C1 segment of cervical spinal cord (tissue), 14 donors: ENCODE data around the gene MED27.
"Not testable (repeated sequence)": the region's sequence is repeated elsewhere in the genome, so short reads cannot be mapped to it uniquely, and the experiment has no call there.

ENCODE experiments used
- DNase-seq, 14 donors: peaks; one replicate each; lab custom pipeline; 2025; lab: John Stamatoyannopoulos, UW

MED27 gene

DNA sequence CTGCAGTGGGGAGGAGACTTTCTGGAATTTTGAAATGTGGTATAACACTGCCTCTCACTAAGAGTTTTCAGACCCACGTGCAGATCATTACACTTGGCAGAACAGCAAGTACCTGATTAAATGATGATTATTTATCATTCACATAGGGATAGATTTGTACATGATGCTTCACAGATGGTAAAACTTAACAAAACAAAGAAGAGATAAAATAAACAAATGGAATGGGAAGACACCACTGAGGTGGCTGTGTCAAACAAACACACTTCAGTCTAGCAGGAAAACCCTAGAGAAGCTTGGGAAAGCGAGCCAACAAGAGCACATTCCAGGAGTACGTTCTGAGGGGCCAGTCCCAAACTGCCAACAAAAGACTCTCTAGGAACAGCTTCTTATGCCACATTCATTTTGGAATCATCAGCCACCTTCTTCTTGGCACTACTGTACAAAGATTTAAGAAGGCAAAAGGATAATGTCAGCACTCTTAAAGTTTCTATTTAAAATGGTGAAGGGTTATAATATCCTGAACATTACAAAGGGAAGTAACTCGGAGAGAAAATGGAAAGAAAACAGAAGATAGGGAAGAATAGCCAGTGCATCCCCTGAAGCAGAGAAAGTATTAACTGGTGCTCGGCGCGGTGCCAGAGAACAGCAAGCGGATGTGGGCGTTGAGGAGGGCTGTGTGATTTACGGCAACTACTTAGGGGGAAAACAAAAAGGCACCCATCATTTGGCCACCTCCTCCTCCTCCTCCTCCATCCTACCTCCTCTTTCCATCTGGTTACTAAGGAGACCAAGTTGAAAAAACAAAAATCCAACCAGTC is 1.6 kb downstream of the MED27 start:
- DNase-seq = peak in 1 of 14 donors; percentile 58

DNA sequence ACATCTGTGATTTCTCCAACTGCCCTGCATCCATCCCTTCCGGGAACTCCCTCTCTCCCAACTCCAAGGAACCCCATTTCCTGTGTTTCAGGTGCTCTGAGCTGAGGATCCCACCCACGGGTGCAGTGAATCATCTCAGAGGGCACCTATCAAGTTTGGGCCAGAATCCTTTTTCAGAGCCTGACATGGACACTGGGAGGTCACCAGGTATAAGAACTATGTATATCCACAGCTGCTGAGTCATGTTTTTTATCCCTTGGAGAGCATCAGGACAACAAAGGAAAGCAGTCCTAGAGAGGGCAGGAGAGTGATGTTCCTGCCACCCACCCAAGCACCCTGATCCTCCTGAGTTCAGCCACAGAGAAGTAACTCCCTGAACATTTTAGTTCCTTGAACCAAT is 3.8 kb downstream of the MED27 start:
- no peak for DNase-seq

DNA sequence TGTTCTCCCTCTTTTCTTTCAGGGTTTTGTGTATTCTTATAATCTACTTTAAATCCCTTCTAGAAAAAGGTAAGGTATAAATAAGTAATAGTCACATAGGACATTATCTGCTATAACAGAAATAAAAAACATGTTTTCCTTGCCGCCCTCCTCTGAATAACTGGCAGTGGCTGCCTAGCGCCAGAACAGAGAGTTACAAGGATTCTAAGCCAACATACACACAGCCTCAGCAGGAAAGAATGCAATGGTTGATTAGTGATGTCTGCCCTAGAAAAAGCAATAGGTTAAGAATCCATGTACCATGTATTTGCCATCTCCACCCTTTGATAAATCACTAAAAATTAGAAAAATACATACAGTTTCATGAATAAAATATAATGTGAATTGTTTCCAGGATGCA is 4.9 kb downstream of the MED27 start:
- DNase-seq = no peak

DNA sequence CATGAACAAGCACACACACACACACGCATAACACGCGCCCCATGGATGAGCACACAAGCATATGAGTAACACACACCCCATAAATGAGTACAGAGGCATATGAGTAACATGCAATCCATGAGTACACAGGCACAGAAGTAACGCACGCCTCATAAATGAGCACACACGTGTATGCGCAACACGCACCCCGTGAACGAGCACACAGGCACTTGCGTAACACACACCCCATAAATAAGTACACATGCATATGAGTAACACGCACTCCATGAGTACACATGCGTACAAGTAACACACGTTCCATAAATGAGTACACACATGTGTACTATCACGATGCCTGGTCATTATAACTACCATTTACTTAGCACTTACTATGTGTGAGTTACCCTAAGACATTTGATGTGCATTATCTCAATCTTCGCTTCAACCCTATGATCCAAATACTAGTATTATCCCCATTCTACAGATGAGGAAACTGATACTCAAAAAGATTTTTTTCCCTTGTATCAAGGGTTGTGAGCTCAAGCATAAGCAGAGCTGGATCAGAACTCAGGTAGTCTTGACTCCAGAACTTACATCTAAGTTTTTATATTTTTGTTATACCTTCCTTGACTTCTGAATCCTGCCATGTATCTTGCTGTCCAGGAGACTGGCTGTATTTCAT is 7.7 kb downstream of the MED27 start:
- no peak for DNase-seq

DNA sequence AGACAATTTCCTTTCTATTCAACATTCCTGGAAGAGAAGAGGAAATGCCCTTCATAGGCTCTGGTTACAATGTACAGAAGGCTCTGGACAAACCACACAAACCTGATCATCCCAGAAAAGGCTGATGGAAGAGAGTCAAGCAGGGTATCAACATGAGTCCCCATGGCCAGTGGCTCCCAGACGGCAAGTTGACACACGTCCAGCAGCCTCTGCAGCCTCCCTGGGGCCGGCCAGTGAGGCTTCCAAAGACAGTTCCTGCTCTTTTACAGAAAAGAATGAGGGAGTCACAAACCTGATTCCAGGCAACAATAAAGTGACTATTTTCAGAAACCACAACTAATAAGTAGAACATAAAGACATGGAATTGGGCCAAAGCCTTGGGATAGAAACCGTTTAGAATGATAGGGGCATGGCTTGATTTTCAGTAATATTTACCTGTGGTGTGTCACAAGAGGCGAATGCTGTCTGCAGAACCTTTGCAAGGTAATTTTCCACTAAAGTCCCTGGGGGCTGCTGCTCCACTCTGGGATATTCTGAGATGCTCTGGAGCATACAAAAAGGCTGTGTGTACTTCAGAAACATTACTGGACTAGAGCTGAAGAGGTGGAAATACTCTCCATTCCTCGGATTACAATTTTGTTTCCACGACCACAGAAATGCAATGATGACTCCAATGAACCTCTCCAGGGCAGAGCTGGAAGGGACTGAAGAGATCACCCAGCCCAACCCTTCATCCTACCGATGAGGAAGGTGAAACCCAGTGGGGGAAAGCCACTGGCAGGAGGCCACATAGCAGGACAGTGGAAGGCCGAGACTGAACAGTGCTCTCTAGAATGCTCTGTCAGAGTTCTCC is 10.4 kb downstream of the MED27 start:
- peak in 2 of 14 donors; percentile 21 to 35 for DNase-seq

DNA sequence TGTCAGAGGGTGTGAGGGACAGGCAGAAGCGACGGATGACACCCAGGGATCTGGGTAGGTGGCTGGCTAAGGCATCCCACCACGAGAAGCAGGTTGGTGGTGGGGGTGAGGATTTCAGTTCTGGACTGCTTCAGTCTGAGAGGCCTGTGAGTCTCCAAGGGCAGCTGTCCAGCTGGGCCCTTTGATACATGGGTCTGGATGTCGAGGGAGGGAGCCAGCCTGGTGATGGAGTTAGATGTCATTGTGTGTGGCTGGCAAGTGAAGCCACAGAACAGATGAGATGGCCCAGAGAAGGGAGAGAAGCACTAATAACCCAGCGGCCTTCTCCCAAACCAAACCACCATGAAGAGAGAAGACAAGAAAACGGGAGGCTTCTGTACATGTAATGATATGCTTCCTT is 11.1 kb downstream of the MED27 start:
- DNase-seq = peak in 12 of 14 donors; percentile 11 to 76 (median 48)

DNA sequence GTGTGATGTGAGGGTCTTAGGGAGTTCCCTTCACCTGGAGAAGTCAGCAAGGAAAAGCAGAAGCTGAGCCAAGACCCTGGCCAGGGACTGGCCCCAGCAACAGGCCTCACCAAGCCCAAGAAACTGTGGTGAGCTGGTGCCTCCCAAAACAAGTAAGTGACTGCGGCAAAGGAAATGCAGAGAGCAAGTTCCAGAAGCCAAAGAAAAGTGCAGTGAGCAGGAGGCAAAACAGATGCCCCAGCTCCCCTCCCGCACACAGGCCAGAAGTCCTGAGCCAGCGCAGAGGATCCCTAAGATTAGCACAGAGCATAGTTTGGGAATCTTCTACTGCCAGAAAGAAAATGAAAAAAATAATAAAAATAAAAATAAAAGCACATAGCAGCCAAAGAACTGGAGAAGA is 13.2 kb downstream of the MED27 start:
- DNase-seq = no peak

DNA sequence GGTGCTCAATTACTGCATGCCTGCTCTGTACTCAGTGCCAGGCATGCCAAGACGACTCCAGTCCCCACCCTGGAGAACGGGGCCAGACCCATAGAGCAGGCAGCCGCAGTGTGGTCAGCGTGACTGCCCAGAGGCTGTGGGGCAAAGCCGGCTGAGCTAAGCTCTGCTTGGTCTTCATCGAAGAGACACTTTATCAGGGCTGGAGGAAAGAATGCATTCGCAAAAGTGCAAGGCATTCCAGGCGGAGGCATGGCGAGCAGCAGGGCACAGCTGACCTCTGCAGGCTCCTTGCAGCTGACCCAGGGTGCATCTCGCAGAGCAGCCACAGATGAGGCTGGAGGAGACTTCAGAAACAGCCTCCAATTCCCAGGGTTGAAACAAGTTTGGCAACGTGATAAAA is 13.6 kb downstream of the MED27 start:
- no peak for DNase-seq

DNA sequence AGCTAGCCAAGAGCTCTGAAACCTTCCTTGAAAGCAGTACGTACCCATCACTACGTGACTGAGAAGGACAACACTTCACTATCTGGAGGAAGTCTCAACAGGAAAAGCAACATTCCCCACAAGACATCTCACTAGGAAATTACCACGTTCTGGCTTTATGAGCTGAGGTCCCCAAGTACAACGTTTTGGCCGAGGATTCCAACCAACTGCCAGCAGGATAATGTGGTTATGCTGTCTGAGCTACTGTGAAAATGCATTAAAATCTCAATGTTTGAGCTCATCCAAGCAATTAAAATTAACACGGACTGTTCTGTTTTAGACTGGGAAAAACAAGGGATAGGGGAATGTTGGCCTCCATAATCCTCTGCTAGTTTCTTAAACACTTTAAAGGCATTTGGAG is 16.4 kb downstream of the MED27 start:
- DNase-seq = no peak

DNA sequence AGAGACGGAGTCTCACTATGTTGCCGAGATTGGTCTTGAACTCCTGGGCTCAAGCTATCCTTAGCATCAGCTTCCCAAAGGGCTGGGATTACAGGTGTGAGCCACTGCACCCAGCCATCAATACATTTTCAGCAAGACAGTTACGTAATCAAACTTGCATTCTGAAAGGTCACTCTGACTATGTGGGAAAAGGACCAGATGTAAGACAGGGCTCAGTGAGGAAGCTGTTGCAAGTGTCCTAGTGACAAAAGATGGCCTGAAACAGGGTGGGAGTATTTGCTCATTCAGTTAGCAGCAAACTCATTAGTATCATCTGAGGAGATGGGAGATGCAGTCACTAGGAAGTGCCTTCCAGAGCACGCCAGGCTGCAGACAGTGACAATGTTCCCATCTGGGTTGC is 16.9 kb downstream of the MED27 start:
- DNase-seq = no peak

DNA sequence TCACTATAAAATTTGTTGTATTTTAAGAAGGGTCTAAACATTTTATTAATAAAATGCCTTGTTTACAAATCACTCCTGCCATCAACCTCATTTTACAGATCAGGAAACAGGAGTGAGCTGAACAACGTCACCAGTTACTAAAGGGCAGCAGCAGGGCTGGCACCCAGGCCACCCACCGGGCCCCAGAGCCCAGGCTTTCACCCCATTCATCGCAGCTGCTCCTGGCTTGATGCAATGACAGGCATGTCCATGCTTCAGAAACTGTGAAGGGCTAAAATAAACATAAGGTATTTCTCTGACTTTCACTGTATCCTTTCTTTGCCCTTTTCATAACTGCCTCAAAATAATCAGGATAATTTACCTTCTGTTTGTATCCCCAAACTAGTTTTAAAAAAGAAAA is 18.1 kb downstream of the MED27 start:
- no peak for DNase-seq

DNA sequence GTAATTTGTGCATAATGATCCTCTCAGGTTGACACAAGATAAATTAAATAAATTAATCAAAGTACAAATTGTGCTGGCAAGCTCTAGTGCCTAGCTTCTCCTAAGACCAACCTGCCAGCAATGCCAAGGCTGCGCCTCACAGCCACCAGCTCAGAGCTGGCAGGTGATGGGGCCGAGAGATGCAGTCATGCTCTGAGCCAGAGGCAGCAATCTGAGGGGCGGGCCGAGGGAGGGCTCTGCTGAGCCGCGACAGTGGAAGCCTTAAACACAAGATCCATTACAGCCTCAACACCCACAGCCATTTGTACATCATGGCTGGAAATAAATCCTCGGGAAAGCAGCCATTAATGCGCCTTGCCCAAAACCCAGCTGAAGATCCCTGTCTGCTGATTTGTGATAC is 20.3 kb downstream of the MED27 start:
- peak in 2 of 14 donors; percentile 7 to 17 for DNase-seq

DNA sequence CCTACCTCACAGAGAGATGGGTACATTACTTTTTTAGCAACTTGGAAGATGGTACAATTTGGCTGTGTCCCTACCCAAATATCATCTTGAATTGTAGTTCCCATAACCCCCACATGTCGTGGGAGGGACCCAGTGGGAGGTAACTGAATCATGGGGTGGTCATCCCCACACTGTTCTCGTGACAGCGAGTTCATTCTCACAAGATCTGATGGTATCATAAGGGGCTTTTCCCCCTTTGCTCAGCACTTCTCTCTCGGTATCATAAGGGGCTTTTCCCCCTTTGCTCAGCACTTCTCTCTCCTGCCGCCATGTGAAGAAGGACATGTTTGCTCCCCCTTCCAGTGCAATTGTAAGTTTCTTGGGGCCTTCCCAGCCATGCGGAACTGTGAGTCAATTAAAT is 21.4 kb downstream of the MED27 start:
- not testable (repeated sequence) for DNase-seq

DNA sequence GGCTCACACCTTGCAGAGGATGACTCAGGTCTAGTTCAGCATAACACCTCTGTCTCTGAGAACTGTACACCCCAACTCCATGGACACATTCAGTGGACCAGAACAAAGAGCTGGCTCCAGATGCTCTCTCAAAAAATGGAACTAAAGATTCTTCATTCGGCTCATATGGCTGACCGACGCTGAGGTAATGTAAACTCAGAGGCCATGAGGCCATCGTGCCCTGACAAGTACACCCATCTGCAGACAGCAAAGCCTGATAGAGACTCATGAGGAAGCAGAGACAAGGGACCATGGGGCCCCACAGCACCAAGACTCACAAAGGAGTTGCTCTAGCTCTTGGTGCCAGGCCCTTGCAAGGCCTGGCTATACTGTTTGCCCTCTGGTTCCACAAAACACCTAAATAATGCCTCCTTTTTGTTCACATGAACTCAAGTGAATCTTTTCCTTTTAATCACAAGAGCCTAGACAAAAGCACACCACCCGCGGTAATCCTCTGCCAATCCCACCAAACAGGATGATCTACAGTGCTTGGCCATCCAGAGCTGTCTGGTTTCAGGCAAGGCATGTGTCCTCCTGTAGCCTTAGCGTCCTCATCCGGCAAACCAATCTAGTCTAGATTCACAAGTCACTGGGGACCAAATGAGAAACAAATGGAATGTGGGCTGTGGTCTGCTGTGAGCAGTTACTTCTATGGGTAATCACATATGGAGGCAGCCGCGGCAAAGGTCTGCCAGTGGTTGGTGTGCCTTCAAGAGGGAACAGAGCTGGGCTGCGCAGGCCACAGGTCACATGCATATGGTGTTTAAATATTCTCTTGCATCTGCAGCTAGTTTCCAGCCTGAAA is 22.7 kb downstream of the MED27 start:
- no peak for DNase-seq

DNA sequence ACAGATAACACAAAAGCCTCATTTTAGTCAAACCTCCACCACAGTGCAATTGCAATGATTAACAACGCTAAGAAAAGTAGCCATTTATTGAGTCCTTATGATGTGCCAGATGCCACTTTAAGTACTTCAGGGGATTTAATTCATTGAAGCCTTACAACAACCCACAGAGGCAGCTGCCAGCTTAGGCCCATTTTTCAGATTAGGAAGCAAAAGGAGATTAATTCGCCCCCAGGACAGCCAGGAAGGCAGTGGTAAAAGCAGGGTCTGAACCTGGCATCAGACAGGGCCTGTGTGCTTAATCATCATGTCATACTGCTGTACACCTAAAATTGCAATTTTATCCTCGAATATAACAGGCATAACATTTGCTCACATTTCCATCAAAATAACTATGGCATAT is 23.9 kb downstream of the MED27 start:
- DNase-seq = no peak

DNA sequence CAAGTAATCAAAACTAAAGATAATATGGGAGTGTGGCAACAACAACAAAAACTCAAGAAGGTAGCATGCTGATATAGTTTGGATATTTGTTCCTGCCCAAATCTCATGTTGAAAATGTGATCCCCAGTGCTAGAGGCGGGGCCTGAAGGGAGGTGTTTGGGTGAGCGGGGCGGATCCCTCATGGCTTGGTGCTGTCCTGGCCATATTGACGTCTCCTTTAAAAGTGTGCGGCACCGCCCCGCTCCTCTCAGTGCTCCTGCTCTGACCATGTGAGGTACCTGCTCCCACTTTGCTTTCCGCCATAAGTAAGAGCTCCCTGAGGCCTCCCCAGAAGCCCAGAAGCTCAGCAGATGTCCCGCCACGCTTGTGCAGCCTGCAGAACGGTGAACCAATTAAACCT is 25.6 kb downstream of the MED27 start:
- DNase-seq = no peak

DNA sequence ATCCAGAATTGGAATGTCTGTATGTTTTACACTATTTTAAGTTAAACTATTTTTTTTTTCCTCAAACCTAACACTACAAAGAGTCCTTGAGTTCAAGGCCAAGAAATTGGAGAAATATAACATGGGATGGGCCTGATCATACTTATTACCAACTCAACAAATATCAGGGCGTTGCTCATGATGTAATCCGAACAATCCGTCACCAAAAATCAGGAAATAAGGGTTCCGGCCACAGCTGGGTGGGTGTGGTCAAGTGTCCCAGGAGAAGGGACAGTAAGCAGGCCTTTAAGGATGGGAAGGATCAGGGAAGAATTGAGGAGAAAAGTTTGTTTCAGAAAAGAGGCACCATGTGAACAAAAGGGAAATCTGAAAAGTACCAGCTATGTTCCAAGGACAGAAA is 29.8 kb downstream of the MED27 start:
- DNase-seq = no peak

DNA sequence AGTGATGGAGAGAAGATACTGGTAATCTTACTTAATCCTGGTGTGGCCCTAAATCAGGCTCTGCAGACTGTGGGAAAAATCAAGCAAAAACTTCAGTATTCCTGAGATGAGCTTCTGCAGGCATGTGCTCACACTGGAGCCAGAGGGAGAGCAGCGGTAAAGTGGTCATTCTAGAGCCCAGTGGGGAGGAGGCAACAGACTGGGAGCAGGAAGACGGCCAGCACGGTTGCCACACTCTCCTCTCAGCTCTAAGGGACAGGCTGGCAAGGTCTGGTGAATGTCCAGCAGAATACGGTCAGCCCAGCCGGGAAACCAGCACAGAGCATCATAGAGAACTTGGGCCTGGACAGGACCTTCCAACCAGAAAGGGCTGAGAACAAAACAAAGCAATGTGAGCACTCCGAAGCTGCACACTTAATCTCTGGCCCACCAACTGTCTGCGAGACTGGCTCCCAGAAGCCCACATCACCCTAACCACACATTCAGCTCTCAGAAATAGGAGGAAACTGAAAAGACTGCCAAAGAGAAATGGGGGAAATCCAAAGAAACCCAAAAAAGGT is 30.3 kb downstream of the MED27 start:
- DNase-seq = peak in 9 of 14 donors; percentile 16 to 88 (median 36)

DNA sequence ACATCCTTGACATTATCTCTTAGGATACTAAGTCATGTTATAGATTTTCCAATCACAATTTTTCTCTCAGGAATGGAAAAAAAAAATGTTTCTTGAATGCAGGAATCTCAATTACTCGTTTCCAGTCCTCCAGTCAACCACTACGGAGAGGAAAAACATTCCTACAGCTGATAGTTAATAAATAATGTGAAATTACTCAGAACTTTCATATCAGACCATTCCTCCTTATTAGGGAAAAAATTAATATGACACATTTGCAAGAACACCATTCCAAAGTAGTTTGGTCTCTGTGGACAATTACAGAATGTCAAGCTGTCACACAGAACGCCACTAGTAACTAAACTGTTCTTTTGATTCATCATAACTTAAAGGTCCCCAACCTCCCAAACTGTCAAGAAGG is 31.5 kb downstream of the MED27 start:
- DNase-seq = no peak

DNA sequence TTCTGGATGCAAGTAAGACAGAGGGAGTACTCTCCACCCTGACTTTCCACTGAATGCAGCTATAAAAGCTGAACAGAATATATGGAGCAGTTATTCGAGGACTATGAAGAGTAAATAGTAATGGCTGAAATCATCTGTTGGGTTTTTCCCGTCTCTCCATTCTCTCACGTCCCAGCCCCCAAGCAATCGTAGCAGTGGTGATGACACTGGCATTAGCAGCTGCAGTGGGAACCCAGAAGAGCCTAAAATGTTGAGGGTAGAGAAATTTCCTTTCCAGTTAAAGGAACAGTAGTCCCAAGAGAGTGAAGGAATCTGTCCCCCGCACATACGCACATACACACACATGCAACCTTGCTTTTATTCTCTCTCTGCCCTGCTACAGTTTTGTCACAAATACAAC is 33.2 kb downstream of the MED27 start:
- no peak for DNase-seq
